GM20431 (cell line): ENCODE data around the gene GPR142.

Experiments
- in situ Hi-C: fragments of 300-500 bp; cut with MseI, MboI; formaldehyde crosslinking; loops from one replicate; pipeline ENCODE4 v1.15.0; 2020; ENCODE audit warnings: low sequenced_read_pairs; ENCODE audit not compliant: unreplicated experiment

GPR142 gene

GRCh38 chr17:74343526-74344284 is 23.6 kb upstream of the GPR142 start:
- in situ Hi-C loops = no loop called here

GRCh38 chr17:74344658-74345057 is 22.6 kb upstream of the GPR142 start:
- in situ Hi-C loops = no loop called here

GRCh38 chr17:74345433-74346241 is 21.7 kb upstream of the GPR142 start:
- in situ Hi-C loops = no loop called here

GRCh38 chr17:74347646-74348045 is 19.7 kb upstream of the GPR142 start:
- in situ Hi-C loops = no loop called here

- in situ Hi-C loops = no loop called here
Observed at GRCh38 chr17:74349120-74349519, 18.2 kb upstream of the GPR142 start.

- in situ Hi-C loops = loop anchor here (10.0 kb wide), 1 partner anchor 46 kb away; no protein-coding TSS in a partner anchor
Observed at GRCh38 chr17:74350486-74350885, 16.8 kb upstream of the GPR142 start.

- in situ Hi-C loops = loop anchor here (10.0 kb wide), 1 partner anchor 47 kb away; no protein-coding TSS in a partner anchor
Observed at GRCh38 chr17:74351552-74352210, 15.6 kb upstream of the GPR142 start.

- in situ Hi-C loops = loop anchor here (10.0 kb wide), 1 partner anchor 49 kb away; no protein-coding TSS in a partner anchor
Observed at GRCh38 chr17:74353446-74354060, 13.8 kb upstream of the GPR142 start.

GRCh38 chr17:74354123-74354522 is 13.2 kb upstream of the GPR142 start:
- in situ Hi-C loops = loop anchor here (10.0 kb wide), 1 partner anchor 49 kb away; no protein-coding TSS in a partner anchor

- in situ Hi-C loops = loop anchor here (10.0 kb wide), 1 partner anchor 50 kb away; no protein-coding TSS in a partner anchor
Observed at GRCh38 chr17:74354561-74354960, 12.7 kb upstream of the GPR142 start.

- in situ Hi-C loops = loop anchor here (10.0 kb wide), 1 partner anchor 50 kb away; no protein-coding TSS in a partner anchor
Observed at GRCh38 chr17:74355065-74355464, 12.2 kb upstream of the GPR142 start.

- in situ Hi-C loops = loop anchor here (10.0 kb wide), 1 partner anchor 52 kb away; no protein-coding TSS in a partner anchor
Observed at GRCh38 chr17:74356646-74357465, 10.4 kb upstream of the GPR142 start.

- in situ Hi-C loops = loop anchor here (10.0 kb wide), 1 partner anchor 53 kb away; no protein-coding TSS in a partner anchor
Observed at GRCh38 chr17:74357466-74357809, 9.9 kb upstream of the GPR142 start.

- in situ Hi-C loops = loop anchor here (10.0 kb wide), 1 partner anchor 54 kb away; no protein-coding TSS in a partner anchor
Observed at GRCh38 chr17:74358697-74359096, 8.6 kb upstream of the GPR142 start.

GRCh38 chr17:74359916-74360315 is 7.4 kb upstream of the GPR142 start:
- in situ Hi-C loops = loop anchor here (10.0 kb wide), 1 partner anchor 55 kb away; no protein-coding TSS in a partner anchor

GRCh38 chr17:74360899-74361229 is 6.4 kb upstream of the GPR142 start:
- in situ Hi-C loops = no loop called here

GRCh38 chr17:74361230-74362068 is 5.9 kb upstream of the GPR142 start, which contains the start of gene BTBD17:
BTBD17 (minus strand) TSS chr17:74361868; CDS start chr17:74361819, 49 bp downstream.
- in situ Hi-C loops = no loop called here

- in situ Hi-C loops = no loop called here
Observed at GRCh38 chr17:74362069-74362405, 5.3 kb upstream of the GPR142 start.
